Measurements from ENCODE around the gene RAB34.

RAB34 gene

GRCh38 chr17:28684963-28685362 is 32.7 kb downstream of the RAB34 start:
- no peak overlapping the region for H3K4me3 ChIP-seq (replicated peaks; ENCODE audit: low read depth, low read length)
- DNase-seq (ENCODE audit: extremely low read depth, low read depth), result peak; percentile 33
- TF ChIP-seq CTCF (IDR thresholded peaks at IDR 0.05; ENCODE audit: low read depth, low read length, missing control alignments), result no peak

GRCh38 chr17:28682655-28683054 is 35.0 kb downstream of the RAB34 start:
- DNase-seq (ENCODE audit: extremely low read depth, low read depth), result no peak
- TF ChIP-seq CTCF (IDR thresholded peaks at IDR 0.05; ENCODE audit: low read depth, low read length, missing control alignments), result no peak
- no peak overlapping the region for H3K4me3 ChIP-seq (replicated peaks; ENCODE audit: low read depth, low read length)

- peak; percentile 26 for TF ChIP-seq CTCF (IDR thresholded peaks at IDR 0.05; ENCODE audit: low read depth, low read length, missing control alignments)
- H3K4me3 ChIP-seq (replicated peaks; ENCODE audit: low read depth, low read length), result no peak overlapping the region
- no peak for DNase-seq (ENCODE audit: extremely low read depth, low read depth)
These were observed 41.7 kb downstream of the RAB34 start for GRCh38 chr17:28675980-28676379.

- DNase-seq (ENCODE audit: extremely low read depth, low read depth), result no peak
- no peak overlapping the region for H3K4me3 ChIP-seq (replicated peaks; ENCODE audit: low read depth, low read length)
- TF ChIP-seq CTCF (IDR thresholded peaks at IDR 0.05; ENCODE audit: low read depth, low read length, missing control alignments), result no peak
These were observed 42.2 kb downstream of the RAB34 start for GRCh38 chr17:28675490-28675889.

GRCh38 chr17:28669918-28670317 is 47.8 kb downstream of the RAB34 start:
- no peak for TF ChIP-seq CTCF (IDR thresholded peaks at IDR 0.05; ENCODE audit: low read depth, low read length, missing control alignments)
- no peak overlapping the region for H3K4me3 ChIP-seq (replicated peaks; ENCODE audit: low read depth, low read length)
- DNase-seq (ENCODE audit: extremely low read depth, low read depth), result no peak

- no peak for TF ChIP-seq CTCF (IDR thresholded peaks at IDR 0.05; ENCODE audit: low read depth, low read length, missing control alignments)
- DNase-seq (ENCODE audit: extremely low read depth, low read depth), result no peak
- no peak overlapping the region for H3K4me3 ChIP-seq (replicated peaks; ENCODE audit: low read depth, low read length)
These were observed 49.8 kb downstream of the RAB34 start for GRCh38 chr17:28667870-28668269.

- DNase-seq (ENCODE audit: extremely low read depth, low read depth), result no peak
- TF ChIP-seq CTCF (IDR thresholded peaks at IDR 0.05; ENCODE audit: low read depth, low read length, missing control alignments), result no peak
- H3K4me3 ChIP-seq (replicated peaks; ENCODE audit: low read depth, low read length), result no peak overlapping the region
These were observed 51.7 kb downstream of the RAB34 start for GRCh38 chr17:28665994-28666393.
